ENCODE measurements around the gene DCLRE1C.
A peak's percentile ranks its signal among the peaks of the same experiment; 100 is the strongest.
"Not testable (repeated sequence)": the region's sequence is repeated elsewhere in the genome, so short reads cannot be mapped to it uniquely, and the experiment has no call there.

Gene DCLRE1C

DNA sequence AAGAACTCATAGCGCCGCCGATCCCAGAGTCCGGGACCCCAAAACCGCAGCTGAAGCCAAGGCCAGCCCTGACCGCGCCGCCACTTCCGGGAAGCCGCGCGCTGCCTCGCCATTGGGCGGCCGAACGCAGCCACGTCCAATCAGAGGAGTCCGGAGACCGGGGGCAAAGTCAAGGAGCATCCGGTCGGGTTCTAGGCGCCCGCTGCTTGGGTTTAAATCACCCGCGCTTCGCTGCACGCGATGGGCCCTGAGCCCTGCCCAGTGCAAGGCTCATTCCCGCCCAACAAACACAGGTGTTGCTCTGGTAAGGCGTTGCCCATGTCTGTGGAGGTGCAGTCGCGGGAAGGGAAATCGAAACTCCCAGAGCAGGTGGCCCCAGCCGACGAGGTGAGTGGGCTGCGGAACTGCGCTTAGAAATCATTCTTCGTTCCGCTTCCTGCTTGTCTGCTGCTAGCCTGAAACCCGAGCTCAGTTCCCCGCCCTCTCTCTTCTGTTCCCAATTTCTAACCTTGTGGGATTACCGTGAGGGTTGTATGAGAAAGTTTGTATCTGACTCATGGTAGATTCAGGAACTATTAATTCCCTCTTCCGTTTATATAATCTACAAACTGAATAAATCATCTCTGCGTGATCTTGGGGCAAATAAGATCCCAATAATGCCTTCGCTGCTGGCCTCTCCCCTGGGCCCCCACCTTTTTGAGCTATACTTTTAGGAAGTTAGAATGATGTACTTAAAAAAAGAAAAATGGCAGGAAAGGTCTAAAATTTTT lies at the start of gene DCLRE1C:
Gene DCLRE1C, minus strand, starts transcription at position 96 of the 770 bp plus-strand sequence. Its CDS starts 86 bp downstream, at position 10.
- Histone ChIP-seq H3K4me1 (ENCODE audit: insufficient read depth, low read length) (peaks cover 9% of the 10 kb centered on the region), H3K27ac (ENCODE audit: low read depth, low read length) (peak within 1 kb of the TSS; percentile 93), H3K4me3 (ENCODE audit: low read depth in 1 of 2, low read length in 2 of 2) (peak within 1 kb of the TSS; percentile 72 to 99), H3K9me3 (ENCODE audit: low read length) (no peaks in the 10 kb centered on the region), H3K36me3 (ENCODE audit: insufficient read depth, low read length) (no peaks in the 10 kb centered on the region), H3K9ac (ENCODE audit: low read length) (peak within 1 kb of the TSS; percentile 78), H3K27me3 (ENCODE audit: control insufficient read depth in 1 of 2, insufficient read depth in 2 of 2, low read length in 2 of 2) (no peaks in the 10 kb centered on the region)

- Histone ChIP-seq H3K36me3 (ENCODE audit: insufficient read depth, low read length) (no peaks in the 10 kb centered on the region), H3K9ac (ENCODE audit: low read length) (no peak overlapping the region), H3K4me1 (ENCODE audit: insufficient read depth, low read length) (no peaks in the 10 kb centered on the region), H3K27me3 (ENCODE audit: control insufficient read depth in 1 of 2, insufficient read depth in 2 of 2, low read length in 2 of 2) (no peaks in the 10 kb centered on the region), H3K4me3 (ENCODE audit: low read depth in 1 of 2, low read length in 2 of 2) (no peak overlapping the region), H3K27ac (ENCODE audit: low read depth, low read length) (no peak overlapping the region), H3K9me3 (ENCODE audit: low read length) (no peaks in the 10 kb centered on the region)
These were observed 42.2 kb upstream of the DCLRE1C start for GRCh38 chr10:14995964-14996565.

DNA sequence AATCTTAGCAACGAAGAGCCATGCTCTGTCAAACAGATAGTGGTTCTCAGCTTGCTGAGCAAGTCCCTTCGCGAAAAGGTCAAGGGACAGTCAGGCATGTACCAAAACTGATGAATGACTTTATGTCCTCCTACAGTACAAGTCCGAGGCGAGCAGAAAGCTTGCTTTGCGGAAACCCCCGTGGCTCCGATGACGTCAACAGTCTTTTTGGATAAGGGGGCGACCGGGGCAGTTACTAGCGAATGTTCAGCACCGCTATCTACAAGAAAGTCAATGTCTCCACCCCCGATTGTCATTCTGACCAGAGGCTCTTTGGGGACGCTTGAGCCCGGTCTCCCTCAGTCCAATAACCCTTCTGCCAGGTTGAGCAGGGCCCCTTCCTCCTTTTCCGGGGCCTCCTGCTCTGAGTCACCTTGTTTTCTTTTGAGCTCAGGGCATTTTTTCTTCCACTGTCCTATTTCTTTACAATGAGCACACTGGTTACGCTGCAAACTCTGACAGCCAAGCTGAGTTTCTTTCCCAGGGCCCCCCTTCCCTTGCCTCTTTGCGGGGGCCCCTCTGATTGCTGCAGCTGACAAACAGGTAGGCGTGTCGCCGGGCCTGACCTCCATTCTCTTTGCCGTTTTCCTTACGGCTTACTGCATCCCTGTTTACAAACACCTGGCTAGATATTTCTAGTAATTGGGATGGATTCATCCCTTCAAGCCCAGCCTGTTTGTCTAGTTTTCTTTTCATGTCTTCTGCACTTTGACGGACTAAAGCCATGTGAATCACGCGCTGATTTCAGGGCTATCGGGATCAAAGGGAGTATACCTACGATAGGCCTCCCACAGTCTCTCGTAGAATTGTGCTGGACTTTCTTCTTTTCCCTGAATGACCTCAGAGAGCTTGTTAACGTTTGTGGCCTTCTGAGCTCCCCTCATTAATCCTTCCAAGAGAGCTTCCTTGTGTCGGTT lies 39.9 kb upstream of the DCLRE1C start:
- H3K9ac ChIP-seq (ENCODE audit: low read length); H3K27ac ChIP-seq (ENCODE audit: low read depth, low read length); H3K36me3 ChIP-seq (ENCODE audit: insufficient read depth, low read length); H3K27me3 ChIP-seq (ENCODE audit: control insufficient read depth in 1 of 2, insufficient read depth in 2 of 2, low read length in 2 of 2); H3K9me3 ChIP-seq (ENCODE audit: low read length); H3K4me1 ChIP-seq (ENCODE audit: insufficient read depth, low read length); H3K4me3 ChIP-seq (ENCODE audit: low read depth in 1 of 2, low read length in 2 of 2): not testable (repeated sequence)

DNA sequence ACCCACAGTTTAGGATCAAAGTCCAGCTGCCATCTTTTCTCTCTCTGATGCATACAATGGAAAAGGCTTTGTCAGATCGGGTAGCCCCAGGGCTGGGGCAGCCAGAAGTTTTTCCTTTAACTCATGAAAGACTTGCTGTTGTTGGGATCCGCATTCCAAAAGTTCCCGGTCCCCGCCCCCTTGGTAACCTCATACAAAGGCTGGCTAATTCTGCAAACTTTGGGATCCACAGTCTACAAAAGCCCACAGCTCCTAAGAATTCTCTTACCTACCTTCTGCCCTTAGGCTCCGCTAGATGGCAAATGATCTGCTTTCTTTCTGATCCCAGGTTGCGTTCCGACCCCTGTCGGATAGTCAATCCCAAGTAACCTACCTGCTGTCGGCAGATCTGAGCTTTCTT lies 38.4 kb upstream of the DCLRE1C start:
- H3K27me3 ChIP-seq (ENCODE audit: control insufficient read depth in 1 of 2, insufficient read depth in 2 of 2, low read length in 2 of 2); H3K9ac ChIP-seq (ENCODE audit: low read length); H3K36me3 ChIP-seq (ENCODE audit: insufficient read depth, low read length); H3K9me3 ChIP-seq (ENCODE audit: low read length); H3K4me3 ChIP-seq (ENCODE audit: low read depth in 1 of 2, low read length in 2 of 2); H3K27ac ChIP-seq (ENCODE audit: low read depth, low read length); H3K4me1 ChIP-seq (ENCODE audit: insufficient read depth, low read length): not testable (repeated sequence)

GRCh38 chr10:14991035-14991749 lies 37.3 kb upstream of the DCLRE1C start:
- H3K9ac ChIP-seq (ENCODE audit: low read length); H3K4me3 ChIP-seq (ENCODE audit: low read depth in 1 of 2, low read length in 2 of 2); H3K36me3 ChIP-seq (ENCODE audit: insufficient read depth, low read length); H3K27ac ChIP-seq (ENCODE audit: low read depth, low read length); H3K4me1 ChIP-seq (ENCODE audit: insufficient read depth, low read length); H3K9me3 ChIP-seq (ENCODE audit: low read length); H3K27me3 ChIP-seq (ENCODE audit: control insufficient read depth in 1 of 2, insufficient read depth in 2 of 2, low read length in 2 of 2): not testable (repeated sequence)

DNA sequence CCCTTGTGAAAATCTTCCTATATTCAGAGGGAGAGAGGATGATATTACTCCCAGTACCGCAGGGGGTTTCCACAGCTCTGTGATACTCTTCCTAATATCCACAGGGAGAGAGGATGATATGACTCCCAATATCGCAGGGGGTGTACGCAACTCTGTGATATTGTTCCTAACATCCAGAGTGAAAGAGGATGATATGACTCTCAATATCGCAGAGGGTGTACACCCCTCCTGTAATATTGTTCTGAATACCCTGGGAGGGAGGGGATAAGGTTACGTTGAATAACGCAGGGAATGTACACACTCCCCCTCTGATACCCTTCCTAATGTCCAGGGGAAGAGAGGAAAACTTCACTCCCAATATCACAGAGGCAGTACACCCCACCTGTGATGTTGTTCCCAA lies 35.7 kb upstream of the DCLRE1C start:
- H3K4me3 ChIP-seq (ENCODE audit: low read depth in 1 of 2, low read length in 2 of 2); H3K36me3 ChIP-seq (ENCODE audit: insufficient read depth, low read length); H3K9me3 ChIP-seq (ENCODE audit: low read length); H3K27me3 ChIP-seq (ENCODE audit: control insufficient read depth in 1 of 2, insufficient read depth in 2 of 2, low read length in 2 of 2); H3K4me1 ChIP-seq (ENCODE audit: insufficient read depth, low read length); H3K9ac ChIP-seq (ENCODE audit: low read length); H3K27ac ChIP-seq (ENCODE audit: low read depth, low read length): not testable (repeated sequence)

GRCh38 chr10:14982744-14983143 lies 28.8 kb upstream of the DCLRE1C start:
- no peak overlapping the region for H3K4me3 ChIP-seq (ENCODE audit: low read depth in 1 of 2, low read length in 2 of 2)
- H3K36me3 ChIP-seq (ENCODE audit: insufficient read depth, low read length): no peaks in the 10 kb centered on the region
- H3K27ac ChIP-seq (ENCODE audit: low read depth, low read length): no peak overlapping the region
- no peaks in the 10 kb centered on the region for H3K27me3 ChIP-seq (ENCODE audit: control insufficient read depth in 1 of 2, insufficient read depth in 2 of 2, low read length in 2 of 2)
- H3K9ac ChIP-seq (ENCODE audit: low read length): no peak overlapping the region
- H3K4me1 ChIP-seq (ENCODE audit: insufficient read depth, low read length): no peaks in the 10 kb centered on the region
- no peaks in the 10 kb centered on the region for H3K9me3 ChIP-seq (ENCODE audit: low read length)

DNA sequence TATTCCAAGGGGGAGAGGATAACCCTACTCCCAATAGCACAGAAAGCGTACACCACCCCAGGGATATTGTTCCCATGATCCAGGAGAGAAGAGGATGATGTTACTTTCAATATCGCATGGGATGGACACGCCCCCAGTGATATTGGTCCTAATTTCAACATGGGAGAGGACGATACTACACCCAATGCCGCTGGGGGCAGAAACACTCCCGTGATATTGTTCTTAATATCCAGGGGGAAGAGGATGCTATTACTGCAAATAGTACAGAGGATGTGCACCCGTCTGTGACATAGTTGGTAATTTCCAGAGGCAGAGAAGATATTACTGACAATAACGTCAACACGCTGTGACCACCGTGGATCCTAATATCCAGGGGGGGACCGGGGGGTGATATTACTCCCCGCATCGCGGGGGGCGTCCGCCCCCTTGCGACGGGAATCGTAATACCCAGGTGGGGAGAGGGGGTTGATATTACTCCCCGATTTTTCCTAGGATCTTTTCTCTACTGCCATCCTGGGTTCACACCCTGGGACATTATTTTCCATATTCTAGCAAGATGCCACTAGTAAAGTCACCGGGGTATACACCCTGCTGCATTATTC lies 21.9 kb upstream of the DCLRE1C start:
- Histone ChIP-seq H3K27me3 (ENCODE audit: control insufficient read depth in 1 of 2, insufficient read depth in 2 of 2, low read length in 2 of 2) (no peaks in the 10 kb centered on the region), H3K36me3 (ENCODE audit: insufficient read depth, low read length) (no peaks in the 10 kb centered on the region), H3K4me1 (ENCODE audit: insufficient read depth, low read length) (no peaks in the 10 kb centered on the region), H3K9ac (ENCODE audit: low read length) (no peak overlapping the region), H3K9me3 (ENCODE audit: low read length) (no peaks in the 10 kb centered on the region), H3K27ac (ENCODE audit: low read depth, low read length) (no peak overlapping the region), H3K4me3 (ENCODE audit: low read depth in 1 of 2, low read length in 2 of 2) (no peak overlapping the region)

DNA sequence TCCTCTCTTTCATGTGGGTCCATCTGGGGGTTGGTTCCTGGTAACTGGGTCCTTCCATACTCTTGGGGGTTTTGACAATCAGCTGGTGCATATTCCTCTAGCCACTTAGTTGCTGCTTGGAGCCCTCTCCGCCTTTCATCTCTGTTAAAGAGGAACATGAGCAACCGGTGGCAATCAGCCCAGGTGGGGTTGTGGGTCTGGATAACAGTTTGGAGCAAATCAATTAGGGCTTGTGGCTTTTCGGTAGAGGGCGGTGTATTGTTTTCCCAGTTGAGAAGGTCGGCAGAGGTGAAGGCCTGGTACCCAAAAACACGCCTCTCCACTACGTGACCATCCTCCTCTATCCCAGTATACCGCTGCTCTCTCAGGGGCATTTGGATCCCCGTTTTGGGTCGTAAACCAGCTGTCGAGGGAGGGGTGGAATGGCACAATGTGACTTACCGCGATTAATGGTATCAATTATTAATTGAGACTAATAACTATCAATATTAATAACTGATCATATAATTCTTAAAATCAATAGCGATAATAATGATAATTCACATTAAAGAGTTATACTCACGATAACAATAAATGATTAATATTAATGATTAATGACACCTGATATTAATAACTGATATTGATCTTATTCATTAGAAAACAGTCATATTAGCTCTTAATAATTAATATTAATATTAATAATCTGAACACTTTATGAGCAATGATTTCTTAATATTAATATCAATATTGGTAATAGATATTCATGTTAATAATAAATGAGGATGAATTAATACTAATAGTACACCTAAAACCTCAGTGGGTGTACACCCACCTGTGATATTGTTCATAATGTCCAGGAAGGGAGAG lies 20.5 kb upstream of the DCLRE1C start:
- not testable (repeated sequence) for H3K4me3 ChIP-seq (ENCODE audit: low read depth in 1 of 2, low read length in 2 of 2); H3K9ac ChIP-seq (ENCODE audit: low read length); H3K27me3 ChIP-seq (ENCODE audit: control insufficient read depth in 1 of 2, insufficient read depth in 2 of 2, low read length in 2 of 2); H3K4me1 ChIP-seq (ENCODE audit: insufficient read depth, low read length); H3K9me3 ChIP-seq (ENCODE audit: low read length); H3K27ac ChIP-seq (ENCODE audit: low read depth, low read length); H3K36me3 ChIP-seq (ENCODE audit: insufficient read depth, low read length)

- H3K27me3 ChIP-seq (ENCODE audit: control insufficient read depth in 1 of 2, insufficient read depth in 2 of 2, low read length in 2 of 2): no peaks in the 10 kb centered on the region
- H3K9me3 ChIP-seq (ENCODE audit: low read length): no peaks in the 10 kb centered on the region
- H3K9ac ChIP-seq (ENCODE audit: low read length): no peak overlapping the region
- H3K36me3 ChIP-seq (ENCODE audit: insufficient read depth, low read length): no peaks in the 10 kb centered on the region
- H3K4me3 ChIP-seq (ENCODE audit: low read depth in 1 of 2, low read length in 2 of 2): no peak overlapping the region
- H3K4me1 ChIP-seq (ENCODE audit: insufficient read depth, low read length): no peaks in the 10 kb centered on the region
- no peak overlapping the region for H3K27ac ChIP-seq (ENCODE audit: low read depth, low read length)
These were observed 18.1 kb upstream of the DCLRE1C start for GRCh38 chr10:14971867-14972448.
